Kidney capillary endothelial cell (primary cell): ENCODE results near the gene PITPNC1.

Source experiments
- DNase-seq: peaks from one replicate; pipeline ENCODE4 v3.0.0-alpha.2; 2018; ENCODE audit warnings: low spot score

PITPNC1 gene

GRCh38 chr17:67730731-67731130 is 353.6 kb downstream of the PITPNC1 start:
- no peak for DNase-seq

GRCh38 chr17:67733449-67733848 is 356.4 kb downstream of the PITPNC1 start:
- no peak for DNase-seq

GRCh38 chr17:67737145-67737544 is 360.1 kb downstream of the PITPNC1 start:
- no peak for DNase-seq

- no peak for DNase-seq
These were observed 364.9 kb downstream of the PITPNC1 start for GRCh38 chr17:67742025-67742424.
